ENCODE results near the gene MKNK2.

MKNK2 gene

DNA sequence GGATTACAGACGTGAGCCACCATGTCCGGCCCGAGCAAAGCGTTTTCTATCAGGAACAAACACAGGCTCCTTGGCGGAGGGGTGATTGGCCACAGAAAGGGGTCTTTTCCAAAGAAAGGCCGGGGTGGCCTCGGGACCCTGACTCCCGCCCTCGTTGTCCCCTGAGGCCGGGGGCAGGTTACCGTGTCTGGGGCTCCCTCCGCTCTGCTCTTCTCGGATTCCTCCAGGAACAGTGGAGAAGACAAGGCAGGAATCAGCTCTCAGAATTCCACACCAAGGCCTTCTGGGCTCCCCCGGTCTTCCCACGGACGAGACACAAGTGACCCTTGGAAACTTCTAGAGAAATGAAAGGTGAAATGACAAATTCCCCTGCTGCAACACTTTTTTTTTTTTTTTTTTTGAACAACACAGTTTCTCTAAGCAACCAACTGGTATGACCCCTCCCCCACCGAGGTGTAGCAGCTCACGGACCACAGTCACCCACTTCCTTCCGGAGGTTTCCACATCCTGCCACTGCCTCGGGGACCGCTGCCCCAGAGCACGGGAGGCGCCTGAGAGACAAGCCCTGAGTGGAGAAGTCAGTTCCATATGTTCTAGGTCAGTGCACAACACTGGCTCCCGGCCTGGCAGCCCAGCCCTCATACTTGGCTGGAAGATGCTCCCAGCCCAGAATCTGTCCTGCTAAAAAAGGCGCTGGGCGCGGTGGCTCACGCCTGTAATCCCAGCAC is 34.1 kb upstream of the MKNK2 start:
- TF ChIP-seq, protein P1, sequence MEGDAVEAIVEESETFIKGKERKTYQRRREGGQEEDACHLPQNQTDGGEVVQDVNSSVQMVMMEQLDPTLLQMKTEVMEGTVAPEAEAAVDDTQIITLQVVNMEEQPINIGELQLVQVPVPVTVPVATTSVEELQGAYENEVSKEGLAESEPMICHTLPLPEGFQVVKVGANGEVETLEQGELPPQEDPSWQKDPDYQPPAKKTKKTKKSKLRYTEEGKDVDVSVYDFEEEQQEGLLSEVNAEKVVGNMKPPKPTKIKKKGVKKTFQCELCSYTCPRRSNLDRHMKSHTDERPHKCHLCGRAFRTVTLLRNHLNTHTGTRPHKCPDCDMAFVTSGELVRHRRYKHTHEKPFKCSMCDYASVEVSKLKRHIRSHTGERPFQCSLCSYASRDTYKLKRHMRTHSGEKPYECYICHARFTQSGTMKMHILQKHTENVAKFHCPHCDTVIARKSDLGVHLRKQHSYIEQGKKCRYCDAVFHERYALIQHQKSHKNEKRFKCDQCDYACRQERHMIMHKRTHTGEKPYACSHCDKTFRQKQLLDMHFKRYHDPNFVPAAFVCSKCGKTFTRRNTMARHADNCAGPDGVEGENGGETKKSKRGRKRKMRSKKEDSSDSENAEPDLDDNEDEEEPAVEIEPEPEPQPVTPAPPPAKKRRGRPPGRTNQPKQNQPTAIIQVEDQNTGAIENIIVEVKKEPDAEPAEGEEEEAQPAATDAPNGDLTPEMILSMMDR (conservative IDR thresholded peaks at IDR 0.05), result no peak
- no peak overlapping the region for H3K27ac ChIP-seq

DNA sequence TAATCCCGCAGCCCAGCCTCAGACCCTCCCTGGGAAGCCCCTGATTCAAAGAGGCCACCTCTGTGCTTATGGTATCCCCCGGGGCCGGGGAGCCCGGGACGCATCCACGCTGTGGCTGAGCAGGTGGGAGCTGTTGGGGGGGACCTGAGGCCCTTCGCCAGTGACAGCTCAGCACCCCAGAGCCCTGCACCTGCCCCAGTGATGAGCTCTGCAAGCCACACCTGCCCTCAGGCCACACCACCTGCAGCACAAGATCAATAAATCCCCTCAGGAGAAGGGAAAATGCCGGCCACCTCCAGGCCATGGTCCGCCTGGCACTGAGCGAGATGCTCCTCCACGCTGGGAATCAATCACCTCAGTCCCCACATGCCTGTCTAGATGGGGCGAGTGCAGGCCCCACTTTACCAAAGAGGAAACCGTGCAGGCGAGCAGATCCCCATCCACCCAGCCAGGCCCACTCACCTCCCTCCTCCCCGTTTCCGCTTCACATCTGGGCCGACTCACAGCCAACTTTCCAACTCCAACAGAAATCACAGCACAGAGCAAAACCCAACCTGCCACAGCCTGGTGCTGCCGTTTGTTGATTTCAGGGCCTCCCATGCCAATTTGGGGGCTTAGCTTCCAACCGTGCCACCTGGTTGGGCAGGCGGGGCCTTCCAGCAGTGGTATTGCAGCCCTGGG is 32.3 kb upstream of the MKNK2 start:
- H3K27ac ChIP-seq, result peak overlapping the region; percentile 9; the same call in 1 of the 2 replicates
- TF ChIP-seq, protein P1 (conservative IDR thresholded peaks at IDR 0.05), result no peak

DNA sequence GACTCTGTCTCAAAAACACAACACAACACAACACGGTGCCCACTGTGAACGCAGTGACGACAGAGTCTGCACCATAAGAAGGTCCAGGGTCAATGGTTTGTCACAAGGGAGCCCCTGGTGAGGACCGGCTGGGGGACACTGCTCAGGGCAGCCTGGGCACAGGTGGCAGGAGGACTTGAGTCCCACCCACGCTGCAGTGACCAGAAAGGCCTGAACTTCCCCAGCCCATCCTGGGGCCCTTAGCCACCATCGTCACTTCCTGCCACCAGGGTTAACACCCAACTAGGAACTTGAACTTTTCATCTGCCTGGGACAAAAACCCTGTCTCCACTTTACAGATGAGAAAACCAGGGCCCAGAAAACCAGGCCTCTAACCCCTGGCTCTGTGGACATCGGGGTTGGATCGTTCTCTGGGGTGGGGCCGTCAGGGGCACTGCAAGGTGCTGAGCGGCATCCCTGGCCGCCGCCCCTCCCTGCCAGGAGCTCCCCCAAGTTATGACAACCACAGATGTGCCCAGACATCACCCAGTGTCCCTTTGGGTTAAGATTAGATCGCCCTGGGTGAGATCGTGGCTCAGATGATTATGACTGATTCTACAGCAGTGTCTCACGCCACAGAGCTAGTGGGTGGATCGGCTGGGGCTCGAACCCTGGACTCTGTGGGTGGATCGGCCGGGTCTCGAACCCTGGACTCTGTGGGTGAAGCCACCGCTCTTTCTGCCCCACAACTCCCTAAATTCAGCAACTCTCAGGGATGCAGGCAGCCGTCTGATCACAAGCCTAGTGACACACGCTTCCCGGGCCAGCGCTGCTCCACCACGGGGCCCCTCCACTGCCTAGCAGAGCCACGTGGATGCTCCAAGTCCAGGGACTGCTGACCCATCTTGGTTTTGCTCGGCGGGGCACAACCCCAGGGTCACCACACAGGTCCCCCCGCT is 31.1 kb upstream of the MKNK2 start:
- H3K27ac ChIP-seq, result no peak overlapping the region

DNA sequence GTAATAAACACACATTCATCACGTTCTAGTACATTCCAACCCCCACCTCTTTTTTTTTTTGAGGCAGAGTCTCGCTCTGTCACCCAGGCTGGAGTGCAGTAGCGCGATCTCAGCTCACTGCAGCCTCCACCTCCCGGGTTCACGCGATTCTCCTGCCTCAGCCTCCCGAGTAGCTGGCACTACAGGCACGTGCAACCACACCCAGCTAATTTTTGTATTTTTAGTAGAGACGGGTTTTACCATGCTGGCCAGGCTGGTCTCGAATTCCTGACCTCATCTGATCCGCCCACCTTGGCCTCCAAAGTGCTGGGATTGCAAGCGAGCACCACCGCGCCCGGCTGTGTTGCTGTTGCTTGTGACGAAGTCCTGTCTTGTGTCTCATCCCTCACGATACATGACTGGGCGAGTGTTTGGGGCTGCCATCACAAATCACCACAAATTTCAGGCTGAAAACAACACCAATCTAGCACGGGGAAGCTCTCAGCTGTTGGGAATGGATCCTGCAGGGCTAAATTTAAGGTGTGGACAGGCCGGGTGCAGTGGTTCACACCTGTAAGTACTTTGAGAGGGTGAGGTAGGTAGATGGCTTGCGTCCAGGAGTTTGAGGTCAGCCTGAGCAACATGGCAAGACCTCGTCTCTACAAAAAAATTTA is 29.4 kb upstream of the MKNK2 start:
- TF ChIP-seq, protein P1 (conservative IDR thresholded peaks at IDR 0.05), result no peak
- no peak overlapping the region for H3K27ac ChIP-seq

More for the DNA sequence above, 31.1 kb upstream of the MKNK2 start:
- TF ChIP-seq, protein P1 (conservative IDR thresholded peaks at IDR 0.05), result no peak

DNA sequence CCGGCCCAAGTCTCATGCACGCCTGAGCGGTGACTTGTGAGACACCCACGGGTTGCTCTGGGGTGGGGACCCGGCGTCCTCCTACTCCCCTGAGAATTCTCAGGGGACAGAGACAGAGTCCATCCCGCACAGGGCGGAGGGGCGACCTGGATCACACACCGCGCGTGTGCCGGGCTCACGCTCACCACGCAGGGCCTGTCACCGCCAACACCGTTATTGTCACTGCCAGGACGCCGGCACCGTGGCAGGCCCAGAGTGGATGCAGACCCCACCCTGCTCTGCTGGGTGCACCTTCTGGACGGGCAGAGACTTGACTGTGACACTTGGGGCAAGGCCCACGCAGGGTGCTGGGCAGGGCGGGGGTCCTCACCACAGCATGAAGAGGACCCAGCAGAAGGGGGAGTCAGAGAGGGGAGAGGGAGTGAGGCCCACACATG is 28.8 kb upstream of the MKNK2 start:
- H3K27ac ChIP-seq, result no peak overlapping the region
- TF ChIP-seq, protein P1 (conservative IDR thresholded peaks at IDR 0.05), result no peak

DNA sequence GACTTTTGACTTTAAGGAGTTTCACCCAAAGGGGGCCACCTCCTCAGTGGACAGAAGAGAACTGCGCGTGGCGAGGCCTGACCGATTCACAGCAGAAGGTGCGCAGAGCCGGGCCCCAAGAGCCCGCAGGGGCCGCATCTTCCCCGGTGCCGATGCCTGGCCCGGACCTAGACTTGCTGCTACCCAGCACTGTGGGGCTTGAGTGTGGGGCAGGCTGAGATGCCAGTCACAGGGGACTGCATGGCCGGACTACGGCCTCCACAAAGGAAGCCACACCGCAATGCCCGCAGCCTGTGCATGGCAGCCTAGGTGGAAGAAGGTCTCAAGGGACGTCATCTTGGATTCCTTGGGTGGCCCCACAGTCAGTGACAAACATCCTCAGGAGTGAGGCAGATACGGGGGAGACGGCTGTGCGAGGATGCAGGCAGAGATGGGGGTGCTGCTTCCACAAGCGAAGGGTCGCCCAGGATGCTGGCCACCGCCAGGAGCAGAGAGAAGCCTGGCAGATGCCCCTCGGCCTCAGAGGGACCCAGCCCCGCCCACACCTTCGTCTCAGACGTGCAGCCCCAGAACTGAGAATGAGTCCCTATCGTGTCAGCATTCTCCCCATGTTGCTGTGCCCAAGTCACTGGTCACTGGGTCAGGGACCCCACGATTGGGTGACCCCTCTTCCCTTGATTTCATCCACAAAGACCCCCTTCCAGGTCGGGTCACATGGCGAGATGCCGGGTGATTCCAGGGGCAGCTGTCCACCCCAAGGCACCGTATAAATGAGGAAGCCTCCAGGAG is 28.2 kb upstream of the MKNK2 start:
- H3K27ac ChIP-seq, result no peak overlapping the region
- TF ChIP-seq, protein P1 (conservative IDR thresholded peaks at IDR 0.05), result no peak
